Spleen (tissue), 7 donors: ENCODE data around the gene HYCC1.

Experiments
- POLR2A ChIP-seq, 3 donors: fragments of 450-650 bp; IDR thresholded peaks; one replicate each; pipeline ENCODE4 v1.5.1; 2017; ENCODE audit warnings: antibody characterized with exemption in 3 of 3, mild to moderate bottlenecking in 1 of 3
- TF ChIP-seq, protein P1 (sequence below), 11 experiments: fragments of 200-600 bp in 7 of 11; fragments of 450-650 bp in 4 of 11; sonication (generic) in 4 of 11; IDR thresholded peaks in 8 of 11; conservative IDR thresholded peaks in 3 of 11; 1 replicate in 7 of 11; 2 replicates in 4 of 11; pipeline versions ENCODE4 v1.4.0 to v1.8.0; 2016 to 2021; ENCODE audit warnings: antibody characterized with exemption in 11 of 11, inconsistent platforms in 4 of 11, mild to moderate bottlenecking in 1 of 11
- donor health status: DM: no; HTN: no; CAD: no; lungs with moderate emphysema.
- donor health status: DM: no; HTN: no; CAD: no.
- donor health status: DM: no; HTN: no; CAD: no.

DNA sequence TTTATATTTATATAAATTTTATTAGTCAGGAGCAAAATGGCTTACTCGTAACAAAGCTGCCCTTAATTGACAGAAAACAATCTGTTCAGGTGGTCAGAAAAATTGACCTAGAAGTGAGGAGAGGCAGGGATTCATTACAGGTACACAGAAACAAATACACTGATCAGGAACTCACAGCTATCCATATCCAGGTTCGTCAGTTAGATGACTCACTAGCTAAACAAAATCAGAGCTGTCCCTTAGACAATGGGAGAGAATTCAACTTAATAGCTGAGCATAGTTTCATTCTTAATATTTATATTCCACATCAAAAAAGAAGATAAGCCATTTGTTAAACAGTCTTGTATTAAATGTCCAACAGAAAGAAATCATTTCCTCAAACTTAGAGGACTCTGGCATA, 41.7 kb downstream of the HYCC1 start:
- no peak for TF ChIP-seq POLR2A (IDR thresholded peaks at IDR 0.05)
- TF ChIP-seq, protein P1, sequence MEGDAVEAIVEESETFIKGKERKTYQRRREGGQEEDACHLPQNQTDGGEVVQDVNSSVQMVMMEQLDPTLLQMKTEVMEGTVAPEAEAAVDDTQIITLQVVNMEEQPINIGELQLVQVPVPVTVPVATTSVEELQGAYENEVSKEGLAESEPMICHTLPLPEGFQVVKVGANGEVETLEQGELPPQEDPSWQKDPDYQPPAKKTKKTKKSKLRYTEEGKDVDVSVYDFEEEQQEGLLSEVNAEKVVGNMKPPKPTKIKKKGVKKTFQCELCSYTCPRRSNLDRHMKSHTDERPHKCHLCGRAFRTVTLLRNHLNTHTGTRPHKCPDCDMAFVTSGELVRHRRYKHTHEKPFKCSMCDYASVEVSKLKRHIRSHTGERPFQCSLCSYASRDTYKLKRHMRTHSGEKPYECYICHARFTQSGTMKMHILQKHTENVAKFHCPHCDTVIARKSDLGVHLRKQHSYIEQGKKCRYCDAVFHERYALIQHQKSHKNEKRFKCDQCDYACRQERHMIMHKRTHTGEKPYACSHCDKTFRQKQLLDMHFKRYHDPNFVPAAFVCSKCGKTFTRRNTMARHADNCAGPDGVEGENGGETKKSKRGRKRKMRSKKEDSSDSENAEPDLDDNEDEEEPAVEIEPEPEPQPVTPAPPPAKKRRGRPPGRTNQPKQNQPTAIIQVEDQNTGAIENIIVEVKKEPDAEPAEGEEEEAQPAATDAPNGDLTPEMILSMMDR (IDR thresholded peaks at IDR 0.05 in 8 of 11, conservative IDR thresholded peaks at IDR 0.05 in 3 of 11), result no peak
